ENCODE measurements around the gene PKNOX2. TPM values are rescaled to one million over a fixed set of nuclear protein-coding genes. Genes with fewer than 3 reads are reported as not detected.

The PKNOX2 gene
- total and polyA plus RNA-seq, 4 experiments from 2014 or later = not detected

GRCh38 chr11:125313271-125314219 lies 149.0 kb downstream of the PKNOX2 start:
- no peak overlapping the region for H3K27ac ChIP-seq (ENCODE audit: low read depth, low read length)
- Mint-ChIP-seq H3K36me3 (no peaks in the 10 kb centered on the region), H3K27me3 (peaks cover 18 to 19% of the 10 kb centered on the region in 2 donors), H3K9me3 (no peaks in the 10 kb centered on the region), H3K4me1 (no peaks in the 10 kb centered on the region), H3K4me3 (no peak overlapping the region), H3K27ac (no peak overlapping the region)
- H3K9me3 ChIP-seq (ENCODE audit: control insufficient read depth in 1 of 2, low read length in 2 of 2) = no peaks in the 10 kb centered on the region
- no peaks in the 10 kb centered on the region for H3K36me3 ChIP-seq (ENCODE audit: insufficient read depth, low read length)
- CTCF ChIA-PET (ENCODE audit: partially characterized antibody) = no interaction called here
- DNase-seq = no peak
- H3K4me1 ChIP-seq (ENCODE audit: insufficient read depth, low read length) = no peaks in the 10 kb centered on the region
- intact Hi-C loops (cut with micrococcal nuclease) = no loop called here
- H3K27me3 ChIP-seq (ENCODE audit: insufficient read depth, low read length) = no peaks in the 10 kb centered on the region
- H3K4me3 ChIP-seq (ENCODE audit: low read length in 2 of 2) = no peak overlapping the region
- POLR2A ChIA-PET (ENCODE audit: partially characterized antibody) = no interaction called here

GRCh38 chr11:125314276-125315078 lies 149.9 kb downstream of the PKNOX2 start:
- Mint-ChIP-seq H3K4me1 (no peaks in the 10 kb centered on the region), H3K27me3 (peaks cover 16% of the 10 kb centered on the region in 2 donors), H3K27ac (no peak overlapping the region), H3K9me3 (no peaks in the 10 kb centered on the region), H3K36me3 (no peaks in the 10 kb centered on the region), H3K4me3 (no peak overlapping the region)
- intact Hi-C loops (cut with micrococcal nuclease) = no loop called here
- ChIA-PET CTCF (ENCODE audit: partially characterized antibody) (no interaction called here), POLR2A (ENCODE audit: partially characterized antibody) (no interaction called here)
- Histone ChIP-seq H3K27me3 (ENCODE audit: insufficient read depth, low read length) (no peaks in the 10 kb centered on the region), H3K27ac (ENCODE audit: low read depth, low read length) (no peak overlapping the region), H3K4me3 (ENCODE audit: low read length in 2 of 2) (no peak overlapping the region), H3K4me1 (ENCODE audit: insufficient read depth, low read length) (no peaks in the 10 kb centered on the region), H3K9me3 (ENCODE audit: control insufficient read depth in 1 of 2, low read length in 2 of 2) (no peaks in the 10 kb centered on the region), H3K36me3 (ENCODE audit: insufficient read depth, low read length) (no peaks in the 10 kb centered on the region)
- DNase-seq = no peak

GRCh38 chr11:125315079-125315740 lies 150.7 kb downstream of the PKNOX2 start:
- ChIA-PET CTCF (ENCODE audit: partially characterized antibody) (no interaction called here), POLR2A (ENCODE audit: partially characterized antibody) (no interaction called here)
- intact Hi-C loops (cut with micrococcal nuclease) = no loop called here
- Histone ChIP-seq H3K4me3 (ENCODE audit: low read length in 2 of 2) (no peak overlapping the region), H3K4me1 (ENCODE audit: insufficient read depth, low read length) (no peaks in the 10 kb centered on the region), H3K27me3 (ENCODE audit: insufficient read depth, low read length) (no peaks in the 10 kb centered on the region), H3K9me3 (ENCODE audit: control insufficient read depth in 1 of 2, low read length in 2 of 2) (no peaks in the 10 kb centered on the region), H3K36me3 (ENCODE audit: insufficient read depth, low read length) (no peaks in the 10 kb centered on the region), H3K27ac (ENCODE audit: low read depth, low read length) (no peak overlapping the region)
- no peaks in the 10 kb centered on the region for H3K36me3 Mint-ChIP-seq
- H3K27me3 Mint-ChIP-seq = peaks cover 17 to 19% of the 10 kb centered on the region in 2 donors
- no peaks in the 10 kb centered on the region for H3K4me1 Mint-ChIP-seq
- DNase-seq = no peak
- H3K9me3 Mint-ChIP-seq = no peaks in the 10 kb centered on the region
- H3K4me3 Mint-ChIP-seq = no peak overlapping the region
- H3K27ac Mint-ChIP-seq = no peak overlapping the region

- no peaks in the 10 kb centered on the region for H3K4me1 ChIP-seq (ENCODE audit: insufficient read depth, low read length)
- no peak overlapping the region for H3K27ac ChIP-seq (ENCODE audit: low read depth, low read length)
- no peak for DNase-seq
- no peaks in the 10 kb centered on the region for H3K9me3 ChIP-seq (ENCODE audit: control insufficient read depth in 1 of 2, low read length in 2 of 2)
- ChIA-PET POLR2A (ENCODE audit: partially characterized antibody) (no interaction called here), CTCF (ENCODE audit: partially characterized antibody) (no interaction called here)
- Mint-ChIP-seq H3K4me3 (no peak overlapping the region), H3K4me1 (no peaks in the 10 kb centered on the region), H3K36me3 (no peaks in the 10 kb centered on the region), H3K9me3 (no peaks in the 10 kb centered on the region), H3K27ac (no peak overlapping the region), H3K27me3 (peaks cover 13 to 23% of the 10 kb centered on the region in 2 donors)
- no peaks in the 10 kb centered on the region for H3K36me3 ChIP-seq (ENCODE audit: insufficient read depth, low read length)
- intact Hi-C loops (cut with micrococcal nuclease) = no loop called here
- no peak overlapping the region for H3K4me3 ChIP-seq (ENCODE audit: low read length in 2 of 2)
- H3K27me3 ChIP-seq (ENCODE audit: insufficient read depth, low read length) = peaks cover 3% of the 10 kb centered on the region
Observed at GRCh38 chr11:125317416-125317815, 152.9 kb downstream of the PKNOX2 start.

GRCh38 chr11:125319649-125320048 lies 155.1 kb downstream of the PKNOX2 start:
- POLR2A ChIA-PET (ENCODE audit: partially characterized antibody) = no interaction called here
- Histone ChIP-seq H3K27me3 (ENCODE audit: insufficient read depth, low read length) (peaks cover 3% of the 10 kb centered on the region), H3K27ac (ENCODE audit: low read depth, low read length) (no peak overlapping the region), H3K4me3 (ENCODE audit: low read length in 2 of 2) (no peak overlapping the region), H3K9me3 (ENCODE audit: control insufficient read depth in 1 of 2, low read length in 2 of 2) (no peaks in the 10 kb centered on the region), H3K4me1 (ENCODE audit: insufficient read depth, low read length) (no peaks in the 10 kb centered on the region), H3K36me3 (ENCODE audit: insufficient read depth, low read length) (no peaks in the 10 kb centered on the region)
- H3K4me1 Mint-ChIP-seq = no peaks in the 10 kb centered on the region
- H3K36me3 Mint-ChIP-seq = no peaks in the 10 kb centered on the region
- no peak overlapping the region for H3K4me3 Mint-ChIP-seq
- peaks cover 18 to 24% of the 10 kb centered on the region in 2 donors for H3K27me3 Mint-ChIP-seq
- no peak for DNase-seq
- no peaks in the 10 kb centered on the region for H3K9me3 Mint-ChIP-seq
- no peak overlapping the region for H3K27ac Mint-ChIP-seq
- intact Hi-C loops (cut with micrococcal nuclease) = no loop called here
- CTCF ChIA-PET (ENCODE audit: partially characterized antibody) = no interaction called here

- Histone ChIP-seq H3K4me3 (ENCODE audit: low read length in 2 of 2) (no peak overlapping the region), H3K27me3 (ENCODE audit: insufficient read depth, low read length) (peaks cover 3% of the 10 kb centered on the region), H3K4me1 (ENCODE audit: insufficient read depth, low read length) (no peaks in the 10 kb centered on the region), H3K27ac (ENCODE audit: low read depth, low read length) (no peak overlapping the region), H3K36me3 (ENCODE audit: insufficient read depth, low read length) (no peaks in the 10 kb centered on the region), H3K9me3 (ENCODE audit: control insufficient read depth in 1 of 2, low read length in 2 of 2) (no peaks in the 10 kb centered on the region)
- intact Hi-C loops (cut with micrococcal nuclease) = no loop called here
- no peaks in the 10 kb centered on the region for H3K9me3 Mint-ChIP-seq
- no peak overlapping the region for H3K4me3 Mint-ChIP-seq
- ChIA-PET CTCF (ENCODE audit: partially characterized antibody) (no interaction called here), POLR2A (ENCODE audit: partially characterized antibody) (no interaction called here)
- no peak overlapping the region for H3K27ac Mint-ChIP-seq
- H3K4me1 Mint-ChIP-seq = no peaks in the 10 kb centered on the region
- no peak for DNase-seq
- H3K27me3 Mint-ChIP-seq = peaks cover 18 to 25% of the 10 kb centered on the region in 2 donors
- H3K36me3 Mint-ChIP-seq = no peaks in the 10 kb centered on the region
Observed at GRCh38 chr11:125320347-125321076, 156.0 kb downstream of the PKNOX2 start.

GRCh38 chr11:125322289-125322688 lies 157.7 kb downstream of the PKNOX2 start:
- H3K36me3 ChIP-seq (ENCODE audit: insufficient read depth, low read length) = no peaks in the 10 kb centered on the region
- H3K27ac ChIP-seq (ENCODE audit: low read depth, low read length) = no peak overlapping the region
- CTCF ChIA-PET (ENCODE audit: partially characterized antibody) = no interaction called here
- H3K27me3 ChIP-seq (ENCODE audit: insufficient read depth, low read length) = peaks cover 3% of the 10 kb centered on the region
- Mint-ChIP-seq H3K9me3 (peaks cover 0 to 1% (median 0%) of the 10 kb centered on the region in 8 donors), H3K4me1 (no peaks in the 10 kb centered on the region), H3K4me3 (no peak overlapping the region), H3K27me3 (peaks cover 23 to 27% of the 10 kb centered on the region in 2 donors), H3K36me3 (no peaks in the 10 kb centered on the region), H3K27ac (no peak overlapping the region)
- no peak overlapping the region for H3K4me3 ChIP-seq (ENCODE audit: low read length in 2 of 2)
- H3K9me3 ChIP-seq (ENCODE audit: control insufficient read depth in 1 of 2, low read length in 2 of 2) = no peaks in the 10 kb centered on the region
- no peak for DNase-seq
- intact Hi-C loops (cut with micrococcal nuclease) = no loop called here
- POLR2A ChIA-PET (ENCODE audit: partially characterized antibody) = no interaction called here
- H3K4me1 ChIP-seq (ENCODE audit: insufficient read depth, low read length) = no peaks in the 10 kb centered on the region

Measured in CD4-positive, alpha-beta memory T cell (primary cell).